H9 (cell line): ENCODE data around the gene CEP164. TPM values are rescaled to one million over a fixed set of nuclear protein-coding genes. Genes with fewer than 3 reads are reported as not detected.

Experiments used
- DNase-seq: peaks from one replicate; pipeline ENCODE4 v3.0.0-alpha.2; 2017
- H2AFZ ChIP-seq: one replicate; pipeline ENCODE4 v1.6.1; 2013; ENCODE audit warnings: mild to moderate bottlenecking, low read length, control low read depth, moderate library complexity
- H2AK5ac ChIP-seq: 2 replicates; pipeline ENCODE4 v1.6.1; 2013; ENCODE audit warnings: low read length, control low read depth, mixed read lengths; ENCODE audit not compliant: insufficient read length
- H2BK120ac ChIP-seq: one replicate; pipeline ENCODE4 v1.6.1; 2013; ENCODE audit warnings: low read depth, mild to moderate bottlenecking, low read length, control low read depth, inconsistent platforms; ENCODE audit not compliant: poor library complexity, severe bottlenecking
- H2BK12ac ChIP-seq: 2 replicates; pipeline ENCODE4 v1.6.1; 2013; ENCODE audit warnings: low read length, control low read depth, mixed read lengths, low read depth; ENCODE audit not compliant: insufficient read length
- H2BK15ac ChIP-seq: 2 replicates; pipeline ENCODE4 v1.6.1; 2013; ENCODE audit warnings: low read depth, low read length, control low read depth
- H2BK20ac ChIP-seq: one replicate; pipeline ENCODE4 v1.6.1; 2013; ENCODE audit warnings: low read depth, mild to moderate bottlenecking, low read length, control low read depth, inconsistent platforms; ENCODE audit not compliant: poor library complexity, severe bottlenecking
- H2BK5ac ChIP-seq: 2 replicates; pipeline ENCODE4 v1.6.1; 2013; ENCODE audit warnings: low read length, control low read depth, mixed read lengths; ENCODE audit not compliant: insufficient read length
- H3K14ac ChIP-seq: 2 replicates; pipeline ENCODE4 v1.6.1; 2013; ENCODE audit warnings: low read length, control low read depth; ENCODE audit not compliant: insufficient read depth
- H3K18ac ChIP-seq: 2 replicates; pipeline ENCODE4 v1.6.1; 2013; ENCODE audit warnings: low read depth, mild to moderate bottlenecking, mixed read lengths, low read length, control low read depth; ENCODE audit not compliant: insufficient read length
- H3K23ac ChIP-seq: 2 replicates; pipeline ENCODE4 v1.6.1; 2013; ENCODE audit warnings: low read length, control low read depth, mixed read lengths, low read depth; ENCODE audit not compliant: insufficient read length
- H3K23me2 ChIP-seq: 2 replicates; pipeline ENCODE4 v1.6.1; 2013; ENCODE audit warnings: low read depth, mild to moderate bottlenecking, mixed read lengths, low read length, control low read depth; ENCODE audit not compliant: insufficient read length, poor library complexity, severe bottlenecking
- H3K27ac ChIP-seq: 2 replicates; pipeline ENCODE4 v1.5.1; 2013; ENCODE audit warnings: low read length, control low read depth, mixed read lengths, low read depth; ENCODE audit not compliant: insufficient read length
- H3K27me3 ChIP-seq: 2 replicates; pipeline ENCODE4 v1.6.1; 2013; ENCODE audit warnings: low read length, control low read depth, inconsistent platforms; ENCODE audit not compliant: insufficient read depth
- H3K4ac ChIP-seq: 2 replicates; pipeline ENCODE4 v1.6.1; 2013; ENCODE audit warnings: low read depth, mild to moderate bottlenecking, control low read depth, inconsistent platforms, low read length, moderate library complexity
- H3K4me1 ChIP-seq: 2 replicates; pipeline ENCODE4 v1.6.1; 2013; ENCODE audit warnings: low read length, control low read depth, inconsistent platforms; ENCODE audit not compliant: insufficient read depth
- H3K4me2 ChIP-seq: 2 replicates; pipeline ENCODE4 v1.6.1; 2013; ENCODE audit warnings: low read length, control low read depth, mixed read lengths; ENCODE audit not compliant: insufficient read length, insufficient read depth
- H3K56ac ChIP-seq: 2 replicates; pipeline ENCODE4 v1.6.1; 2013; ENCODE audit warnings: low read depth, mild to moderate bottlenecking, mixed read lengths, low read length, control low read depth; ENCODE audit not compliant: insufficient read length
- H3K79me1 ChIP-seq: 2 replicates; pipeline ENCODE4 v1.6.1; 2013; ENCODE audit warnings: low read depth, mild to moderate bottlenecking, moderate library complexity, low read length, control low read depth, inconsistent platforms; ENCODE audit not compliant: insufficient read depth, poor library complexity, severe bottlenecking
- H3K79me2 ChIP-seq: 2 replicates; pipeline ENCODE4 v1.6.1; 2013; ENCODE audit warnings: low read length, control low read depth, inconsistent platforms; ENCODE audit not compliant: insufficient read depth
- H3K9ac ChIP-seq: 2 replicates; pipeline ENCODE4 v1.6.1; 2013; ENCODE audit warnings: low read length, control low read depth, mixed read lengths; ENCODE audit not compliant: insufficient read length; ENCODE audit errors: extremely low read depth
- H3K9me3 ChIP-seq: one replicate; pipeline ENCODE4 v1.6.1; 2013; ENCODE audit warnings: low read depth, low read length, inconsistent platforms; ENCODE audit not compliant: control insufficient read depth
- H3T11ph ChIP-seq: one replicate; pipeline ENCODE4 v1.6.1; 2013; ENCODE audit warnings: mild to moderate bottlenecking, low read length, control low read depth, inconsistent platforms
- H4K20me1 ChIP-seq: one replicate; pipeline ENCODE4 v1.6.1; 2013; ENCODE audit not compliant: control insufficient read depth, insufficient read length, insufficient read depth
- H4K5ac ChIP-seq: 2 replicates; pipeline ENCODE4 v1.6.1; 2013; ENCODE audit warnings: low read depth, mild to moderate bottlenecking, mixed read lengths, low read length, control low read depth; ENCODE audit not compliant: insufficient read length
- H4K8ac ChIP-seq: replicated peaks from 2 replicates; pipeline ENCODE4 v1.6.1; 2013; ENCODE audit warnings: low read length, control low read depth, mixed read lengths, low read depth; ENCODE audit not compliant: insufficient read length
- H4K91ac ChIP-seq: 2 replicates; pipeline ENCODE4 v1.6.1; 2013; ENCODE audit warnings: low read depth, mild to moderate bottlenecking, moderate library complexity, mixed read lengths, low read length, control low read depth; ENCODE audit not compliant: insufficient read length
- H3K27ac Mint-ChIP-seq, 3 experiments: 2 replicates in 2 of 3; 3 replicates in 1 of 3; pipeline ENCODE4 v1.8.0; 2020 to 2021; ENCODE audit warnings: mixed read lengths in 3 of 3, mild to moderate bottlenecking in 1 of 3, moderate library complexity in 1 of 3
- H3K27me3 Mint-ChIP-seq: 2 replicates; pipeline ENCODE4 v1.8.0; 2021; ENCODE audit warnings: low read depth, mild to moderate bottlenecking, moderate library complexity, mixed read lengths
- H3K36me3 Mint-ChIP-seq, 3 experiments: 2 replicates in 2 of 3; 3 replicates in 1 of 3; pipeline ENCODE4 v1.8.0; 2020 to 2021; ENCODE audit warnings: low read depth in 3 of 3, mixed read lengths in 3 of 3; ENCODE audit not compliant: insufficient read depth in 1 of 3
- H3K4me1 Mint-ChIP-seq, 2 experiments: 2 replicates each; pipeline ENCODE4 v1.8.0; 2020; ENCODE audit warnings: mixed read lengths in 2 of 2
- H3K4me3 Mint-ChIP-seq, 2 experiments: 2 replicates in 1 of 2; 3 replicates in 1 of 2; pipeline ENCODE4 v1.8.0; 2020 to 2021; ENCODE audit warnings: mild to moderate bottlenecking in 2 of 2, mixed read lengths in 2 of 2, moderate library complexity in 1 of 2
- H3K9me3 Mint-ChIP-seq, 2 experiments: 2 replicates in 1 of 2; 3 replicates in 1 of 2; pipeline ENCODE4 v1.8.0; 2020; ENCODE audit warnings: mild to moderate bottlenecking in 2 of 2, mixed read lengths in 2 of 2, moderate library complexity in 1 of 2
- CTCF ChIP-seq: fragments of 200-600 bp; sonication (generic); conservative IDR thresholded peaks from 3 replicates; pipeline ENCODE4 v1.8.0; 2021; ENCODE audit warnings: antibody characterized with exemption, mild to moderate bottlenecking
- WGBS: extraction: QIAGEN DNeasy Blood & Tissue Kit; methylation state at CpG from one replicate; pipeline ENCODE4 v1.1.7; 2013; ENCODE audit warnings: missing lambda C conversion rate, low lambda C conversion rate, mixed read lengths; ENCODE audit not compliant: insufficient read length; ENCODE audit errors: extremely low coverage; 5-methylcytosine and 5-hydroxymethylcytosine counted together
- total RNA-seq: library from RNA; stranded (reverse); gene quantifications from 2 replicates; pipeline ENCODE4 v1.2.1, GENCODE V29; 2021

Gene CEP164
- total RNA-seq, 1 experiment from 2014 or later = 24.9 TPM

DNA sequence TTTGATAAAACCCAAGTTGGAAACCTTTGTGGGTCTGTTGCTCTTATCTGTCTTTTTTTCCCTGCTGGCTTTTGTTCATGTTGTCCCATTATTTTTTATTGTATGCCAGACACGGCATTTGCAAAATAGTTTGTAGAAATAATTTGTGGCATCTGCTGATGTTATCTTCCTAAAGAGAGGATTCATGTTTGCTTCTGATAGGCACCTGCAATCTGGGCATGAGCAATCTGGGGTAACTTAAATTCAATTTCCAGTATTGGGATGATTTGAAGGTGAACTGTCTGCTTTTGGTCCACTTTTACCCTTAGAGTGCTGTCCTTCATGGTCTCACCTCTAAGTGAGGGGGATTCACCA, 126.9 kb downstream of the CEP164 start:
- H3K27me3 Mint-ChIP-seq = peaks cover 10% of the 10 kb centered on the region
- Histone ChIP-seq H2BK5ac (no peak overlapping the region), H3K23ac (no peak overlapping the region), H3K27me3 (no peaks in the 10 kb centered on the region), H4K8ac (no peak overlapping the region), H3K23me2 (no peaks in the 10 kb centered on the region), H3T11ph (no peak overlapping the region), H3K4ac (no peak overlapping the region), H3K14ac (no peak overlapping the region), H2AK5ac (no peak overlapping the region), H3K4me2 (no peak overlapping the region), H3K79me1 (no peaks in the 10 kb centered on the region), H3K9ac (no peak overlapping the region), H2AFZ (no peak overlapping the region), H3K18ac (no peak overlapping the region), H2BK15ac (no peak overlapping the region), H4K5ac (no peak overlapping the region), H4K91ac (no peak overlapping the region), H2BK12ac (no peak overlapping the region), H4K20me1 (no peaks in the 10 kb centered on the region), H3K27ac (no peak overlapping the region), H3K4me1 (no peaks in the 10 kb centered on the region), H3K9me3 (peaks cover 4% of the 10 kb centered on the region), H3K79me2 (no peaks in the 10 kb centered on the region), H2BK120ac (no peak overlapping the region), H3K56ac (no peak overlapping the region), H2BK20ac (no peak overlapping the region)
- TF ChIP-seq CTCF = no peak
- DNase-seq = no peak
- no peak overlapping the region for H3K4me3 Mint-ChIP-seq
- no peak overlapping the region for H3K27ac Mint-ChIP-seq
- H3K9me3 Mint-ChIP-seq = peaks cover 14% of the 10 kb centered on the region in 2 experiments
- H3K36me3 Mint-ChIP-seq = peaks cover 3 to 14% (median 5%) of the 10 kb centered on the region in 3 experiments; a peak in 4 of 7 replicates
- peaks cover 0 to 10% of the 10 kb centered on the region in 2 experiments; a peak in 2 of 4 replicates for H3K4me1 Mint-ChIP-seq
- WGBS = no CpG with 5 or more reads among the region's 1 CpG
